Parathyroid adenoma (tissue), 2 donors: ENCODE results near the gene ONECUT3.

ENCODE experiments used
- H2AFZ ChIP-seq: fragments of 300-600 bp; sonication (generic); one replicate; pipeline ENCODE4 v1.7.0; 2017; ENCODE audit warnings: antibody characterized with exemption, mild to moderate bottlenecking
- H3K27ac ChIP-seq: fragments of 300-600 bp; sonication (generic); one replicate; pipeline ENCODE4 v1.7.0; 2017
- H3K27me3 ChIP-seq: fragments of 300-600 bp; sonication (generic); one replicate; pipeline ENCODE4 v1.7.0; 2017; ENCODE audit warnings: low read length; ENCODE audit not compliant: control insufficient read depth, insufficient read depth
- H3K36me3 ChIP-seq: fragments of 300-600 bp; sonication (generic); one replicate; pipeline ENCODE4 v1.7.0; 2017; ENCODE audit warnings: low read length; ENCODE audit not compliant: control insufficient read depth, insufficient read depth
- H3K4me1 ChIP-seq: fragments of 300-600 bp; sonication (generic); one replicate; pipeline ENCODE4 v1.7.0; 2017; ENCODE audit warnings: control low read depth
- H3K4me2 ChIP-seq: fragments of 300-600 bp; sonication (generic); one replicate; pipeline ENCODE4 v1.7.0; 2017; ENCODE audit warnings: low read length
- H3K4me3 ChIP-seq: fragments of 300-600 bp; sonication (generic); one replicate; pipeline ENCODE4 v1.7.0; 2017; ENCODE audit warnings: low read depth, low read length
- H3K79me2 ChIP-seq: fragments of 300-600 bp; sonication (generic); one replicate; pipeline ENCODE4 v1.7.0; 2017; ENCODE audit warnings: control low read depth
- H3K9ac ChIP-seq: fragments of 300-600 bp; sonication (generic); one replicate; pipeline ENCODE4 v1.7.0; 2017; ENCODE audit warnings: mild to moderate bottlenecking
- H3K9me3 ChIP-seq: fragments of 300-600 bp; sonication (generic); one replicate; pipeline ENCODE4 v1.7.0; 2017; ENCODE audit warnings: low read length; ENCODE audit not compliant: control insufficient read depth
- TF ChIP-seq, protein P1 (sequence below): fragments of 300-600 bp; sonication (generic); IDR thresholded peaks from one replicate; pipeline ENCODE4 v1.7.0; 2017; ENCODE audit warnings: antibody characterized with exemption, mild to moderate bottlenecking
- donor health status: primary hyperparathyroidism.

Gene ONECUT3

DNA sequence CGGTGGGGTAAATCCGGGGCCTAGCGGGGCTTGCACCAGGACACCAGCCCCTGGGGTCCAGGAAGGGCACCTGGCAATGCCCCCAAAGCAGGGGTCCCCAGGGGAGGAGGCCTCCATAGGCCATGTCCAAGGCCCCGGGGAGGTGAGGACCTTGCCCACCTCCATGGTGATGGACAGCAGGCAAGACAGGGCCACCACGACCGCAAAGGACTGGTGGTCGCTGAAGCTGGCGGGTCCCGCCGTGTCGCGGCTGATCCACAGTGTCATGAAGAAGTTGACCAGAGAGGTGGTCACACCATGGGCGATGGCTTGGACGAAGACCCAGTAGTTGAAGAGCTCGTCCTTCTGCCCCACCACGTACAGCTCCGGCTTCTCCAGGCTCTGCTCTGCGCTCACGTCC, 32.0 kb downstream of the ONECUT3 start:
- H3K4me1 ChIP-seq = no peaks in the 10 kb centered on the region
- no peak overlapping the region for H2AFZ ChIP-seq
- H3K9ac ChIP-seq = no peak overlapping the region
- peaks cover 3% of the 10 kb centered on the region for H3K27me3 ChIP-seq
- H3K27ac ChIP-seq = no peak overlapping the region
- H3K79me2 ChIP-seq = no peaks in the 10 kb centered on the region
- TF ChIP-seq, protein P1, sequence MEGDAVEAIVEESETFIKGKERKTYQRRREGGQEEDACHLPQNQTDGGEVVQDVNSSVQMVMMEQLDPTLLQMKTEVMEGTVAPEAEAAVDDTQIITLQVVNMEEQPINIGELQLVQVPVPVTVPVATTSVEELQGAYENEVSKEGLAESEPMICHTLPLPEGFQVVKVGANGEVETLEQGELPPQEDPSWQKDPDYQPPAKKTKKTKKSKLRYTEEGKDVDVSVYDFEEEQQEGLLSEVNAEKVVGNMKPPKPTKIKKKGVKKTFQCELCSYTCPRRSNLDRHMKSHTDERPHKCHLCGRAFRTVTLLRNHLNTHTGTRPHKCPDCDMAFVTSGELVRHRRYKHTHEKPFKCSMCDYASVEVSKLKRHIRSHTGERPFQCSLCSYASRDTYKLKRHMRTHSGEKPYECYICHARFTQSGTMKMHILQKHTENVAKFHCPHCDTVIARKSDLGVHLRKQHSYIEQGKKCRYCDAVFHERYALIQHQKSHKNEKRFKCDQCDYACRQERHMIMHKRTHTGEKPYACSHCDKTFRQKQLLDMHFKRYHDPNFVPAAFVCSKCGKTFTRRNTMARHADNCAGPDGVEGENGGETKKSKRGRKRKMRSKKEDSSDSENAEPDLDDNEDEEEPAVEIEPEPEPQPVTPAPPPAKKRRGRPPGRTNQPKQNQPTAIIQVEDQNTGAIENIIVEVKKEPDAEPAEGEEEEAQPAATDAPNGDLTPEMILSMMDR = no peak
- no peaks in the 10 kb centered on the region for H3K36me3 ChIP-seq
- H3K9me3 ChIP-seq = no peaks in the 10 kb centered on the region
- H3K4me2 ChIP-seq = no peak overlapping the region
- no peak overlapping the region for H3K4me3 ChIP-seq

DNA sequence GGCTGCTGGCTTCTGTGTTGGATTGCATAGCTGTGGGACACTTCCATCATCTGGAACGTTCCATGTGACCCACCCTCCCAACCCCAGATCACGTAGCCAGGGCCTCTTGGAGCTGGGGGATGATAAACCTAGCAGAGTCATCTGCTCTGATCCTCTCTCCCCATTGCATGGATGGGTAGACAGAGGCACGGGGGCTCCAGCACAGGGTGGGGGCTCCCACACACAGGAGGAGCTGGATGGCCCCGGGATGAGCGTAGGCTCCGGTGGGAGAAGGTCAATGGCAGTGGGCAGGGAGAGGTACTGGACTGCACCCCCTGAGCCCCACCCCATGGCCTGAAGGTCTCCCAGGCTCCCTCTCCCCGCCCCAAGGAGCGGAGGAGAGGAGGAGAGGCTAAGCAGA, 33.4 kb downstream of the ONECUT3 start:
- Histone ChIP-seq H3K9me3 (no peaks in the 10 kb centered on the region), H3K9ac (no peak overlapping the region), H3K4me3 (no peak overlapping the region), H3K4me1 (no peaks in the 10 kb centered on the region), H3K27ac (no peak overlapping the region), H3K4me2 (no peak overlapping the region), H3K79me2 (no peaks in the 10 kb centered on the region), H3K27me3 (peaks cover 3% of the 10 kb centered on the region), H3K36me3 (no peaks in the 10 kb centered on the region), H2AFZ (no peak overlapping the region)
- TF ChIP-seq, protein P1 = no peak

DNA sequence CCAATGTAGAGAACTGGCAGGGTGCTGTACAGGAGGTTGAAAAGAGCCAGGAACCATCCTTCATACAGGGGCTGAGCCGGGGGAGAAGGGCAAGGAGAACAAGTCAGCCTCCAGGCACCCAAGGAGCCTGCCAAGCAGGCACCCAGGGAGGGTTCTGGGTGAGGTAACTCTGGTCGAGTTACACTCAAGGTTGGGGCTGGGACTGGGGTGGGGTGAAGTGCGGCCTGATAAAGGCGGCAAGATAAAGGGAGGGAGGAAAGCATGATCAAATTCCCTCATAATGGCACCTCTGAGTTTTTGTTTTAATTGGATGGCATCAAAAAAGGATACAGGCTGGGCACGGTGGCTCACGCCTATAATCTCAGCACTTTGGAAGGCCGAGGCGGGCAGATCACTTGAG, 33.8 kb downstream of the ONECUT3 start:
- Histone ChIP-seq H2AFZ (no peak overlapping the region), H3K36me3 (no peaks in the 10 kb centered on the region), H3K27ac (no peak overlapping the region), H3K9me3 (no peaks in the 10 kb centered on the region), H3K79me2 (no peaks in the 10 kb centered on the region), H3K4me2 (no peak overlapping the region), H3K4me3 (no peak overlapping the region), H3K4me1 (no peaks in the 10 kb centered on the region), H3K27me3 (peaks cover 3% of the 10 kb centered on the region), H3K9ac (no peak overlapping the region)
- TF ChIP-seq, protein P1 = no peak

DNA sequence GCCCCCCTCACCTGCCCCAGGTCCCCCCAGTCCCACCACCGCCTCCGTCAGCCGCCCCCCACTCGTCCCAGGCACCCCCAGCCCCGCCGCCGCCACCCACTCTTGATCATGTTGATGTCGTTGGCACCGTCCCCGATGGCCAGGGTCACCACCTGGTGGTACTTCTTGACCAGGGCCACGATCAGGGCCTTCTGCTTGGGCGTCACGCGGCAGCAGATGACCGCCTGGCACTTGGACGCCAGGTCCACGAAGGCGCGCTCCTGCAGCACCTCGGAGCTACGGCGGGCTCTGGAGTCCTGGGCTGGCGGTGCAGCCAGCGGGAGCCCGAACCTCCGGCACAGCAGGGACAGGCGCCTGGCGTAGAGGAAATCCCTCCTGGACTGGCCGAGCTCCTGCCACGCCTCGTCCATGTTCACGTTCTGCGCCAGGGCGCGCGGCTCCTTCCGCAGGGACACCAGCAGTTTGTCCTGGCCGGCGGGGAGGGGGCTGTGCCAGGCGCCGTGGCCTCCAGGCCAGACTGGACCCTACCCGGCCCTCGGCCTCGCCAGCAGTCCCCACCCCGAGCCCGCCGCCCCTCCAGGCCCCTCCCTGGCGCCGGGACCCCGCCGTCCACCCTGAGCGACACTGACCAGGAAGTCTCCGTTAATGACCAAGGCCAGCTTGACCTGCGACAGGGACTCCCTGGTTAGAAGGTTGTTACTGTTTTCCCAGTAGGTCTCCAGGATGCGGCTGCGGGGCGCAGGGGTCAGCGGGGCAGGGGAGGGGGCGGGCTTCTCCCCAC, 36.1 kb downstream of the ONECUT3 start:
- Histone ChIP-seq H3K4me2 (no peak overlapping the region), H3K4me3 (no peak overlapping the region), H3K27ac (no peak overlapping the region), H3K79me2 (no peaks in the 10 kb centered on the region), H3K36me3 (no peaks in the 10 kb centered on the region), H2AFZ (no peak overlapping the region), H3K9ac (no peak overlapping the region), H3K27me3 (no peaks in the 10 kb centered on the region), H3K9me3 (no peaks in the 10 kb centered on the region), H3K4me1 (no peaks in the 10 kb centered on the region)
- TF ChIP-seq, protein P1 = no peak
